ENCODE results near the gene NOP10. TPM values are rescaled to one million over a fixed set of nuclear protein-coding genes. Genes with fewer than 3 reads are reported as not detected.
A peak's percentile ranks its signal among the peaks of the same experiment; 100 is the strongest.

Gene NOP10
- total and polyA plus RNA-seq, 2 of the 13 experiments (the other 11 are each of a cell fraction or from before 2014, with no cell fraction given): 239 to 369 TPM

- TF ChIP-seq SYNCRIP (IDR thresholded peaks at IDR 0.05; ENCODE audit: insufficient read depth, low read depth, low read length) (no peak), TOPORS (CRISPR knock-in tag; IDR thresholded peaks at IDR 0.05) (no peak), LCORL (IDR thresholded peaks at IDR 0.05) (no peak), LCORL (CRISPR knock-in tag; IDR thresholded peaks at IDR 0.05) (no peak; the same call in none of the 2 replicates), RXRA (CRISPR knock-in tag; IDR thresholded peaks at IDR 0.05) (peak; percentile 66), DBP (CRISPR knock-in tag; IDR thresholded peaks at IDR 0.05; ENCODE audit: not compliant biosample characterization) (no peak), ZNF253 (CRISPR knock-in tag; IDR thresholded peaks at IDR 0.05; ENCODE audit: borderline replicate concordance) (0 out of 2 replicates have a peak, but pooled peaks have one; percentile 45), ETV6 (CRISPR knock-in tag; conservative IDR thresholded peaks at IDR 0.05) (0 out of 2 replicates have a peak, but pooled peaks have one; percentile 27), RBM22 (optimal IDR thresholded peaks at IDR 0.05; ENCODE audit: low read length) (no peak), ARNT (IDR thresholded peaks at IDR 0.05) (no peak), TCF7 (IDR thresholded peaks at IDR 0.05; ENCODE audit: low read depth) (no peak), NCOA2 (CRISPR knock-in tag; IDR thresholded peaks at IDR 0.05) (no peak), ZNF878 (CRISPR knock-in tag; IDR thresholded peaks at IDR 0.05) (no peak), SAP130 (CRISPR knock-in tag; IDR thresholded peaks at IDR 0.05; ENCODE audit: low read depth) (peak; percentile 67), E2F2 (CRISPR knock-in tag; IDR thresholded peaks at IDR 0.05; ENCODE audit: borderline replicate concordance) (no peak), PCBP2 (optimal IDR thresholded peaks at IDR 0.05; ENCODE audit: low read depth, low read length, poor library complexity, severe bottlenecking) (no peak), ZNF839 (CRISPR knock-in tag; IDR thresholded peaks at IDR 0.05; ENCODE audit: borderline replicate concordance) (no peak), ZNF775 (CRISPR knock-in tag; IDR thresholded peaks at IDR 0.05; ENCODE audit: borderline replicate concordance) (no peak), ZNF605 (CRISPR knock-in tag; IDR thresholded peaks at IDR 0.05) (peak; percentile 61), FOXK2 (IDR thresholded peaks at IDR 0.05) (no peak), ZNF382 (CRISPR knock-in tag; IDR thresholded peaks at IDR 0.05; ENCODE audit: borderline replicate concordance) (no peak), DNMT1 (CRISPR knock-in tag; IDR thresholded peaks at IDR 0.05) (peak; percentile 90; the same call in 1 of the 2 replicates), ELF1 (CRISPR knock-in tag; IDR thresholded peaks at IDR 0.05) (peak; percentile 40), GATAD1 (CRISPR knock-in tag; IDR thresholded peaks at IDR 0.05) (no peak), SOX6 (IDR thresholded peaks at IDR 0.05) (no peak), SOX6 (CRISPR knock-in tag; IDR thresholded peaks at IDR 0.05) (peak; percentile 72), ZFP82 (CRISPR knock-in tag; IDR thresholded peaks at IDR 0.05; ENCODE audit: borderline replicate concordance) (no peak), GZF1 (CRISPR knock-in tag; IDR thresholded peaks at IDR 0.05) (no peak), REXO4 (CRISPR knock-in tag; IDR thresholded peaks at IDR 0.05; ENCODE audit: borderline replicate concordance) (no peak), SP140L (CRISPR knock-in tag; IDR thresholded peaks at IDR 0.05; ENCODE audit: borderline replicate concordance) (no peak), ZNF138 (CRISPR knock-in tag; IDR thresholded peaks at IDR 0.05; ENCODE audit: low read depth) (no peak; the same call in 1 of the 2 replicates)
Observed at GRCh38 chr15:34367101-34368081, 24.5 kb upstream of the NOP10 start, which contains the start of gene LPCAT4 (continued).
